Measurements from ENCODE around the gene RAB11A. TPM values are rescaled to one million over a fixed set of nuclear protein-coding genes. Genes with fewer than 3 reads are reported as not detected.

Gene RAB11A
- total and polyA plus RNA-seq, 2 donors (not counting 3 experiments of a cell fraction or from before 2014, with no cell fraction given): 239 to 250 TPM

GRCh38 chr15:65908876-65909275 lies 39.6 kb downstream of the RAB11A start:
- intact Hi-C loops (cut with micrococcal nuclease): no loop called here
- H4K20me1 ChIP-seq (replicated peaks; ENCODE audit: control insufficient read depth, extremely low read depth, insufficient read depth, low read length): no peaks in the 10 kb centered on the region
- DNase-seq (ENCODE audit: low read depth, low spot score): no peak
- H2AFZ ChIP-seq (ENCODE audit: low read depth, low read length): no peak overlapping the region
- peaks cover 3 to 27% of the 10 kb centered on the region in 2 experiments for H3K36me3 ChIP-seq (ENCODE audit: control insufficient read depth in 2 of 2, extremely low read depth in 1 of 2, insufficient read depth in 2 of 2, low read length in 2 of 2)
- H3K4me2 ChIP-seq (ENCODE audit: insufficient read depth, low read length): no peak overlapping the region
- no peaks in the 10 kb centered on the region for H3K79me2 ChIP-seq (ENCODE audit: control insufficient read depth, insufficient read depth, low read length)
- dilution Hi-C loops (cut with MboI; ENCODE audit: extremely low pct_ligation_motif_present, low sequenced_read_pairs): no loop called here
- no peaks in the 10 kb centered on the region for H3K4me1 ChIP-seq (ENCODE audit: control insufficient read depth, extremely low read depth, insufficient read depth, low read length)
- no TSS peak for BruUV-seq (replicated peaks)
- H3K4me3 ChIP-seq (replicated peaks in 1 of 3; ENCODE audit: insufficient read depth in 1 of 3, low read depth in 1 of 3, low read length in 3 of 3): no peak overlapping the region
- POLR2A ChIA-PET: no interaction called here
- H3K27me3 ChIP-seq (ENCODE audit: control insufficient read depth in 2 of 2, insufficient read depth in 2 of 2, low read length in 2 of 2): no peaks in the 10 kb centered on the region
- no peak overlapping the region for H3K9ac ChIP-seq (replicated peaks; ENCODE audit: extremely low read depth, insufficient read depth, low read length)
- CTCF ChIA-PET: no interaction called here
- no peak overlapping the region for H3K27ac ChIP-seq (ENCODE audit: insufficient read depth, low read depth, low read length)
- H3K9me1 ChIP-seq (replicated peaks; ENCODE audit: control insufficient read depth, extremely low read depth, insufficient read depth, low read length): no peaks in the 10 kb centered on the region
- TF ChIP-seq FOS (IDR thresholded peaks at IDR 0.05; ENCODE audit: borderline replicate concordance, insufficient read depth, low read length): no peak
- no peak for TF ChIP-seq CTCF (IDR thresholded peaks at IDR 0.05; ENCODE audit: extremely low read depth in 1 of 2, insufficient read depth in 1 of 2, low read depth in 1 of 2, low read length in 2 of 2)
- no peak for TF ChIP-seq MYC (IDR thresholded peaks at IDR 0.05; ENCODE audit: low read depth, low read length)
- no peaks in the 10 kb centered on the region for H3K9me3 ChIP-seq (replicated peaks; ENCODE audit: control insufficient read depth, insufficient read depth, low read length)
- FAIRE-seq: no peak

GRCh38 chr15:65909831-65910230 lies 40.5 kb downstream of the RAB11A start:
- no peak overlapping the region for H3K4me3 ChIP-seq (replicated peaks in 1 of 3; ENCODE audit: insufficient read depth in 1 of 3, low read depth in 1 of 3, low read length in 3 of 3)
- H3K9ac ChIP-seq (replicated peaks; ENCODE audit: extremely low read depth, insufficient read depth, low read length): no peak overlapping the region
- TF ChIP-seq POLR2A (IDR thresholded peaks at IDR 0.05; ENCODE audit: low read depth, low read length) (no peak), EZH2 (IDR thresholded peaks at IDR 0.05; ENCODE audit: borderline replicate concordance, low read depth, low read length, severe bottlenecking) (no peak), FOS (IDR thresholded peaks at IDR 0.05; ENCODE audit: borderline replicate concordance, insufficient read depth, low read length) (no peak), MYC (IDR thresholded peaks at IDR 0.05; ENCODE audit: low read depth, low read length) (no peak), GATA2 (IDR thresholded peaks at IDR 0.05; ENCODE audit: insufficient read depth, insufficient read length, low read depth, low read length) (no peak), POLR2AphosphoS5 (IDR thresholded peaks at IDR 0.05; ENCODE audit: insufficient read depth, low read depth, low read length) (no peak), CTCF (IDR thresholded peaks at IDR 0.05; ENCODE audit: extremely low read depth in 1 of 2, insufficient read depth in 1 of 2, low read depth in 1 of 2, low read length in 2 of 2) (no peak)
- TF ChIP-seq, protein P1, sequence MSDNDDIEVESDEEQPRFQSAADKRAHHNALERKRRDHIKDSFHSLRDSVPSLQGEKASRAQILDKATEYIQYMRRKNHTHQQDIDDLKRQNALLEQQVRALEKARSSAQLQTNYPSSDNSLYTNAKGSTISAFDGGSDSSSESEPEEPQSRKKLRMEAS (IDR thresholded peaks at IDR 0.05; ENCODE audit: insufficient read depth, insufficient read length): no peak
- dilution Hi-C loops (cut with MboI; ENCODE audit: extremely low pct_ligation_motif_present, low sequenced_read_pairs): no loop called here
- no TSS peak for BruUV-seq (replicated peaks)
- FAIRE-seq: no peak
- H3K4me1 ChIP-seq (ENCODE audit: control insufficient read depth, extremely low read depth, insufficient read depth, low read length): no peaks in the 10 kb centered on the region
- no peak for DNase-seq (ENCODE audit: low read depth, low spot score)
- intact Hi-C loops (cut with micrococcal nuclease): loop anchor here (10.0 kb wide), 1 partner anchor 375 kb away; no protein-coding TSS in a partner anchor
- no peaks in the 10 kb centered on the region for H3K27me3 ChIP-seq (ENCODE audit: control insufficient read depth in 2 of 2, insufficient read depth in 2 of 2, low read length in 2 of 2)
- no peak overlapping the region for H2AFZ ChIP-seq (ENCODE audit: low read depth, low read length)
- no peaks in the 10 kb centered on the region for H3K79me2 ChIP-seq (ENCODE audit: control insufficient read depth, insufficient read depth, low read length)
- H3K27ac ChIP-seq (ENCODE audit: insufficient read depth, low read depth, low read length): no peak overlapping the region
- no peaks in the 10 kb centered on the region for H3K9me3 ChIP-seq (replicated peaks; ENCODE audit: control insufficient read depth, insufficient read depth, low read length)
- ChIA-PET POLR2A (interaction anchor here (0.6 to 0.7 kb wide), 2 partner anchors 10 to 122 kb away, joined by 3 to 6 read pairs; no protein-coding TSS in a partner anchor), CTCF (interaction anchor here (0.6 to 0.9 kb wide), 2 partner anchors 47 to 432 kb away, joined by 3 to 4 read pairs; no protein-coding TSS in a partner anchor)
- peaks cover 3 to 25% of the 10 kb centered on the region in 2 experiments for H3K36me3 ChIP-seq (ENCODE audit: control insufficient read depth in 2 of 2, extremely low read depth in 1 of 2, insufficient read depth in 2 of 2, low read length in 2 of 2)
- H3K4me2 ChIP-seq (ENCODE audit: insufficient read depth, low read length): no peak overlapping the region
- H3K9me1 ChIP-seq (replicated peaks; ENCODE audit: control insufficient read depth, extremely low read depth, insufficient read depth, low read length): no peaks in the 10 kb centered on the region
- H4K20me1 ChIP-seq (replicated peaks; ENCODE audit: control insufficient read depth, extremely low read depth, insufficient read depth, low read length): no peaks in the 10 kb centered on the region

All from endothelial cell of umbilical vein (primary cell).